SK-N-SH treated with all-trans-retinoic acid at 6 μM for 48 hours (cell line): ENCODE results near the gene EPHA1.

ENCODE experiments used
- ATAC-seq: fragments of 200-7000 bp; cut with Tn5 transposase; 3 replicates; pipeline ENCODE4 v1.9.1; 2020; ENCODE audit warnings: mild to moderate bottlenecking, moderate library complexity
- ARNTL ChIP-seq: fragments of 450-650 bp; formaldehyde crosslinking; IDR thresholded peaks from 2 replicates; pipeline ENCODE4 v1.5.0; 2020; ENCODE audit warnings: low read depth, mild to moderate bottlenecking, moderate library complexity, borderline replicate concordance
- BACH2 ChIP-seq: fragments of 250-450 bp; sonication (Bioruptor Pico); IDR thresholded peaks from 2 replicates; pipeline ENCODE4 v1.9.0; 2021; ENCODE audit warnings: mild to moderate bottlenecking, borderline replicate concordance
- CSDC2 ChIP-seq: fragments of 250-450 bp; sonication (Bioruptor Pico); IDR thresholded peaks from 2 replicates; pipeline ENCODE4 v1.5.0; 2020; ENCODE audit warnings: mild to moderate bottlenecking, moderate library complexity
- ESRRG ChIP-seq: fragments of 250-450 bp; sonication (Bioruptor Pico); IDR thresholded peaks from 2 replicates; pipeline ENCODE4 v1.6.1; 2021; ENCODE audit warnings: mild to moderate bottlenecking
- GLIS3 ChIP-seq: fragments of 250-450 bp; sonication (Bioruptor Pico); IDR thresholded peaks from 2 replicates; pipeline ENCODE4 v1.5.0; 2020; ENCODE audit warnings: mild to moderate bottlenecking, moderate library complexity
- ISL1 ChIP-seq: fragments of 250-450 bp; sonication (Bioruptor Pico); IDR thresholded peaks from 2 replicates; pipeline ENCODE4 v2.1.2; 2022; ENCODE audit warnings: mild to moderate bottlenecking, moderate library complexity
- OSR1 ChIP-seq: fragments of 250-450 bp; sonication (Bioruptor Pico); IDR thresholded peaks from 2 replicates; pipeline ENCODE4 v1.8.0; 2022; ENCODE audit warnings: moderate library complexity, mild to moderate bottlenecking, inconsistent platforms
- PPARA ChIP-seq: fragments of 250-450 bp; sonication (Bioruptor Pico); IDR thresholded peaks from 2 replicates; pipeline ENCODE4 v1.5.0; 2020; ENCODE audit warnings: mild to moderate bottlenecking, borderline replicate concordance
- RARB ChIP-seq: fragments of 250-450 bp; sonication (Bioruptor Pico); IDR thresholded peaks from 2 replicates; pipeline ENCODE4 v1.8.0; 2021; ENCODE audit warnings: mild to moderate bottlenecking, moderate library complexity
- SNAI2 ChIP-seq: fragments of 250-450 bp; sonication (Bioruptor Pico); IDR thresholded peaks from 2 replicates; pipeline ENCODE4 v1.5.0; 2020; ENCODE audit warnings: mild to moderate bottlenecking, moderate library complexity
- TCF4 ChIP-seq: fragments of 250-450 bp; sonication (Bioruptor Pico); IDR thresholded peaks from 2 replicates; pipeline ENCODE4 v1.8.0; 2021; ENCODE audit warnings: mild to moderate bottlenecking, moderate library complexity, borderline replicate concordance
- ZC3H10 ChIP-seq: fragments of 250-450 bp; sonication (Bioruptor Pico); IDR thresholded peaks from 2 replicates; pipeline ENCODE4 v1.5.1; 2021; ENCODE audit warnings: mild to moderate bottlenecking, moderate library complexity
- ZFP30 ChIP-seq: fragments of 450-650 bp; formaldehyde crosslinking; IDR thresholded peaks from 2 replicates; pipeline ENCODE4 v1.5.0; 2022; ENCODE audit warnings: mild to moderate bottlenecking, moderate library complexity
- ZNF565 ChIP-seq: fragments of 450-650 bp; formaldehyde crosslinking; conservative IDR thresholded peaks from 2 replicates; pipeline ENCODE4 v1.5.0; 2020; ENCODE audit warnings: low read depth, mild to moderate bottlenecking, moderate library complexity
- ZNF70 ChIP-seq: fragments of 450-650 bp; formaldehyde crosslinking; IDR thresholded peaks from 2 replicates; pipeline ENCODE4 v1.5.0; 2020; ENCODE audit warnings: mild to moderate bottlenecking, moderate library complexity
- ZNF8 ChIP-seq: fragments of 450-650 bp; formaldehyde crosslinking; IDR thresholded peaks from 2 replicates; pipeline ENCODE4 v1.5.0; 2020; ENCODE audit warnings: mild to moderate bottlenecking, moderate library complexity
- TF ChIP-seq, protein P1 (sequence below): fragments of 250-450 bp; sonication (Bioruptor Pico); IDR thresholded peaks from 2 replicates; pipeline ENCODE4 v1.5.1; 2021; ENCODE audit warnings: mild to moderate bottlenecking, moderate library complexity
- TF ChIP-seq, protein P2 (sequence below): fragments of 250-450 bp; sonication (Bioruptor Pico); IDR thresholded peaks from 2 replicates; pipeline ENCODE4 v1.8.0; 2020; ENCODE audit warnings: mild to moderate bottlenecking, moderate library complexity, borderline replicate concordance
- TF ChIP-seq, protein P3 (sequence below): fragments of 250-450 bp; sonication (Bioruptor Pico); IDR thresholded peaks from 2 replicates; pipeline ENCODE4 v1.8.0; 2021; ENCODE audit warnings: low read depth, mild to moderate bottlenecking, moderate library complexity, borderline replicate concordance
- TF ChIP-seq, protein P4 (sequence below): fragments of 250-450 bp; sonication (Bioruptor Pico); IDR thresholded peaks from 2 replicates; pipeline ENCODE4 v1.5.0; 2020; ENCODE audit warnings: mild to moderate bottlenecking, moderate library complexity
- TF ChIP-seq, protein P5 (sequence below): fragments of 250-450 bp; sonication (Bioruptor Pico); IDR thresholded peaks from 2 replicates; pipeline ENCODE4 v1.5.1; 2020; ENCODE audit warnings: low read depth, mild to moderate bottlenecking, moderate library complexity

EPHA1 gene

DNA sequence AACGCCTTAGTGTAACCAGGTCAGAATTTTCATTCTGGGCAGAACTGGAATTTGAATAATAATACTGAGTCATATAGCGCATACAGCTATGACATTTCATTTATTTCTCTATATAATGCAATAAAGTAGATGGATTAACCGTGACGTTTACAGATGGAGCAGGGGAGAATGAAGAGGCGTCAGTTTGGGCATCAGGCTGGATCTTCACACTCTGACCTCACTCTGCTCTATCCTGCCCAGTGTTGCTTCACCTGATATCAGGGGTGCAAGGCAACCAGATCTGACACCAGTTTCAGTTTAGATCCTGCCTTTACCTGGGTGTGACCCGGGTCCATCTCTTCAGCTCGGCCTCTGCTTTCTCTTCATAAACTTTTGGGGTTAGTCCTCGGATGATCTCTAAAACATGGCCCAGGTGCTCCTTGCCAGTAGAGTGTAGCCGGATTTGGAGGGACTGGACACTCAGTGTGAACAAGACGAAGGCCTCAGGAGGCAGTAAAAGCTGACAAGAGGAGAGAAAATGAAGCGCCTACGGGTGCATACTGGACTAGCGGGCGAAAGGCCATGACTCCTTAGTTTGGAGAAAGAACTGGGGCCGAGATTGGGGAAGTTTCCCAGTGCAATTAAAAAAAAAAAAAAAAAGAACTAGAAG, 28.9 kb downstream of the EPHA1 start:
- no peak for ATAC-seq
- TF ChIP-seq, protein P1, sequence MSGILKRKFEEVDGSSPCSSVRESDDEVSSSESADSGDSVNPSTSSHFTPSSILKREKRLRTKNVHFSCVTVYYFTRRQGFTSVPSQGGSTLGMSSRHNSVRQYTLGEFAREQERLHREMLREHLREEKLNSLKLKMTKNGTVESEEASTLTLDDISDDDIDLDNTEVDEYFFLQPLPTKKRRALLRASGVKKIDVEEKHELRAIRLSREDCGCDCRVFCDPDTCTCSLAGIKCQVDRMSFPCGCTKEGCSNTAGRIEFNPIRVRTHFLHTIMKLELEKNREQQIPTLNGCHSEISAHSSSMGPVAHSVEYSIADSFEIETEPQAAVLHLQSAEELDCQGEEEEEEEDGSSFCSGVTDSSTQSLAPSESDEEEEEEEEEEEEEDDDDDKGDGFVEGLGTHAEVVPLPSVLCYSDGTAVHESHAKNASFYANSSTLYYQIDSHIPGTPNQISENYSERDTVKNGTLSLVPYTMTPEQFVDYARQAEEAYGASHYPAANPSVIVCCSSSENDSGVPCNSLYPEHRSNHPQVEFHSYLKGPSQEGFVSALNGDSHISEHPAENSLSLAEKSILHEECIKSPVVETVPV (CRISPR knock-in tag): no peak
- TF ChIP-seq ZFP30 (CRISPR knock-in tag) (no peak), ZNF8 (no peak), ISL1 (CRISPR knock-in tag) (0 out of 2 replicates have a peak, but pooled peaks have one; percentile 24)

DNA sequence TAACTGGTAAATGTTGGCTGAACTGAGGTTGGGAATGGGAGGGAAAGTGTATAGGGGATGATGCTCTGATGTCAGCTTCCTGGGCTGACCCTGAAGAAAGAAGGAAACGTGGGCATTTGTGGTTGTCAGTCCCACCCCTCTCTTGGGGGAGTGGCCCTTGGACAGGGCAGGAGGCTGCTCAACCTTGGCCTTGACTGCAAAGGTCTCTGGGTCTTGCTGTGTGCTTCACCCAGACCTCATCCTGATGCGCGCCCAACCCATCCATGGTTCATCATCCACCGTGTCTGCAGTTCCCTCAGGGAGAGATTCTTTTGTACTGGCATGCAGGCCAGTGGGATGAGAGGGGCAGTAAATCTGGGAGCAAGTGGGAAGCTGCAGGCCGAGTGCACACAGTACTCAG, 32.3 kb downstream of the EPHA1 start:
- TF ChIP-seq, protein P2, sequence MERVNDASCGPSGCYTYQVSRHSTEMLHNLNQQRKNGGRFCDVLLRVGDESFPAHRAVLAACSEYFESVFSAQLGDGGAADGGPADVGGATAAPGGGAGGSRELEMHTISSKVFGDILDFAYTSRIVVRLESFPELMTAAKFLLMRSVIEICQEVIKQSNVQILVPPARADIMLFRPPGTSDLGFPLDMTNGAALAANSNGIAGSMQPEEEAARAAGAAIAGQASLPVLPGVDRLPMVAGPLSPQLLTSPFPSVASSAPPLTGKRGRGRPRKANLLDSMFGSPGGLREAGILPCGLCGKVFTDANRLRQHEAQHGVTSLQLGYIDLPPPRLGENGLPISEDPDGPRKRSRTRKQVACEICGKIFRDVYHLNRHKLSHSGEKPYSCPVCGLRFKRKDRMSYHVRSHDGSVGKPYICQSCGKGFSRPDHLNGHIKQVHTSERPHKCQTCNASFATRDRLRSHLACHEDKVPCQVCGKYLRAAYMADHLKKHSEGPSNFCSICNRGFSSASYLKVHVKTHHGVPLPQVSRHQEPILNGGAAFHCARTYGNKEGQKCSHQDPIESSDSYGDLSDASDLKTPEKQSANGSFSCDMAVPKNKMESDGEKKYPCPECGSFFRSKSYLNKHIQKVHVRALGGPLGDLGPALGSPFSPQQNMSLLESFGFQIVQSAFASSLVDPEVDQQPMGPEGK: no peak
- TF ChIP-seq GLIS3 (CRISPR knock-in tag): no peak
- ATAC-seq: no peak

DNA sequence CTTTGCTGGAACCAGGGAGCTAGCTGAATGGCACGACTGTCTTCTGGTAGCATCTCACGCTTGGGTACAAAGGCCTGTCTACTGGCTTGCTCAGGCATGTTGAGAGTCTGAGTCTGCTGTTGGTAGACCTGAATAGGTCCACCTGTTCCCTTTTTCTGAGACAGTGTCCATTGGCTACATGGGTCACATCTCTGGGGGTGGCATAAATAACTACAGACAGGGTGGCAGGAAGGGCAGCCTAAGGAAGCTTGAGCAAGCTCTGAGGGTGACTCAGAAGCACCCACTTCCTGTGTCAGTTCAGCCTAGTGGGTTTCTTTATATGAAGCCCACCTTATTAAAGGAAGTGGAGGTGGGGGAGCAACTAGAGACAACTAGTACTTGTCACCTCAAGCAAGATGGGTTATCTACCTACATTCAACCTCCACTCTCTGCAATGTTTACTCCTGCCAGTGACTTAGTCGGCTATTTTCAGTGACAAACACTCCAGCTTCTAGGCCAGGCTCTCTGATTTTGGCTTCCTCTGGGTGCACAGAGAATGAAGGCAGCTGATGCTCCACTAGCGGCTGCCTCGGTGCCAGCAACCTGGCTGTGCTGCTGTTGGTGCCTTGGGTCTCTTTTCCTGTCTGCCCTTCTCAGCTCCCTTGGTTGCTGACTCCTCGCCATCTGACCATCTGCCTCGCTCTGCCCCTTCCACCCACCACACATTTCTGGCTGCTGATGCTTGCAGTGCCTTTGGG, 33.2 kb downstream of the EPHA1 start:
- peak; percentile 1; the same call in 2 of the 3 replicates for ATAC-seq
- no peak for TF ChIP-seq ESRRG (CRISPR knock-in tag)
- no peak for TF ChIP-seq ZNF565 (CRISPR knock-in tag)
- TF ChIP-seq, protein P3, sequence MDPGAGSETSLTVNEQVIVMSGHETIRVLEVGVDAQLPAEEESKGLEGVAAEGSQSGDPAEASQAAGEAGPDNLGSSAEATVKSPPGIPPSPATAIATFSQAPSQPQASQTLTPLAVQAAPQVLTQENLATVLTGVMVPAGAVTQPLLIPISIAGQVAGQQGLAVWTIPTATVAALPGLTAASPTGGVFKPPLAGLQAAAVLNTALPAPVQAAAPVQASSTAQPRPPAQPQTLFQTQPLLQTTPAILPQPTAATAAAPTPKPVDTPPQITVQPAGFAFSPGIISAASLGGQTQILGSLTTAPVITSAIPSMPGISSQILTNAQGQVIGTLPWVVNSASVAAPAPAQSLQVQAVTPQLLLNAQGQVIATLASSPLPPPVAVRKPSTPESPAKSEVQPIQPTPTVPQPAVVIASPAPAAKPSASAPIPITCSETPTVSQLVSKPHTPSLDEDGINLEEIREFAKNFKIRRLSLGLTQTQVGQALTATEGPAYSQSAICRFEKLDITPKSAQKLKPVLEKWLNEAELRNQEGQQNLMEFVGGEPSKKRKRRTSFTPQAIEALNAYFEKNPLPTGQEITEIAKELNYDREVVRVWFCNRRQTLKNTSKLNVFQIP (CRISPR knock-in tag): no peak
- TF ChIP-seq BACH2: no peak
- TF ChIP-seq ZNF70 (CRISPR knock-in tag): no peak
- TF ChIP-seq RARB (CRISPR knock-in tag): no peak
- no peak for TF ChIP-seq ZC3H10
- TF ChIP-seq ARNTL: no peak
- TF ChIP-seq ISL1 (CRISPR knock-in tag): no peak

DNA sequence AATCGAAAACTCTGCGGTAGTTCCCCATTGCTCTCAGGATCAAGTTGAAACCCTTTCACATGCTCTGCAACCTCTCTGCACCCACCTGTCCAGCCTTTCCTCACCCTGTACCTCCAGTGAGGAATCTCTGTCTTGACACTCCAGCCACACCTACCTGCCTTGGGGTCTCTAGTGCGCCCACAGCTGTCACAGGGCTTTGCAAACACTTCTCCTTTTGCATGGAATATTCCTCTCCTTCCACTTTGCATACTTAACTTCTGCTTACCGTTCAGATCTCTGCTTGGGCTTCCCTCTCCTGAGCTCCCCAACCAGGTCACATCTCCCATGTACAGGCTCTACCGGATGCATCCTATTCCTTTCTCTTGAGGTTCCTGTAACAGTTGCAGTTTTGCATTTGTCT, 34.1 kb downstream of the EPHA1 start:
- TF ChIP-seq SNAI2 (CRISPR knock-in tag) (no peak), ZNF8 (no peak), RARB (CRISPR knock-in tag) (no peak), ZNF70 (CRISPR knock-in tag) (no peak), GLIS3 (CRISPR knock-in tag) (no peak), CSDC2 (CRISPR knock-in tag) (no peak), OSR1 (CRISPR knock-in tag) (no peak), ISL1 (CRISPR knock-in tag) (no peak), ARNTL (no peak), ZC3H10 (no peak), BACH2 (no peak), ZFP30 (CRISPR knock-in tag) (no peak), TCF4 (no peak), PPARA (CRISPR knock-in tag) (no peak), ZNF565 (CRISPR knock-in tag) (no peak)
- TF ChIP-seq, protein P1 (CRISPR knock-in tag): no peak
- TF ChIP-seq, protein P2: no peak
- TF ChIP-seq, protein P4, sequence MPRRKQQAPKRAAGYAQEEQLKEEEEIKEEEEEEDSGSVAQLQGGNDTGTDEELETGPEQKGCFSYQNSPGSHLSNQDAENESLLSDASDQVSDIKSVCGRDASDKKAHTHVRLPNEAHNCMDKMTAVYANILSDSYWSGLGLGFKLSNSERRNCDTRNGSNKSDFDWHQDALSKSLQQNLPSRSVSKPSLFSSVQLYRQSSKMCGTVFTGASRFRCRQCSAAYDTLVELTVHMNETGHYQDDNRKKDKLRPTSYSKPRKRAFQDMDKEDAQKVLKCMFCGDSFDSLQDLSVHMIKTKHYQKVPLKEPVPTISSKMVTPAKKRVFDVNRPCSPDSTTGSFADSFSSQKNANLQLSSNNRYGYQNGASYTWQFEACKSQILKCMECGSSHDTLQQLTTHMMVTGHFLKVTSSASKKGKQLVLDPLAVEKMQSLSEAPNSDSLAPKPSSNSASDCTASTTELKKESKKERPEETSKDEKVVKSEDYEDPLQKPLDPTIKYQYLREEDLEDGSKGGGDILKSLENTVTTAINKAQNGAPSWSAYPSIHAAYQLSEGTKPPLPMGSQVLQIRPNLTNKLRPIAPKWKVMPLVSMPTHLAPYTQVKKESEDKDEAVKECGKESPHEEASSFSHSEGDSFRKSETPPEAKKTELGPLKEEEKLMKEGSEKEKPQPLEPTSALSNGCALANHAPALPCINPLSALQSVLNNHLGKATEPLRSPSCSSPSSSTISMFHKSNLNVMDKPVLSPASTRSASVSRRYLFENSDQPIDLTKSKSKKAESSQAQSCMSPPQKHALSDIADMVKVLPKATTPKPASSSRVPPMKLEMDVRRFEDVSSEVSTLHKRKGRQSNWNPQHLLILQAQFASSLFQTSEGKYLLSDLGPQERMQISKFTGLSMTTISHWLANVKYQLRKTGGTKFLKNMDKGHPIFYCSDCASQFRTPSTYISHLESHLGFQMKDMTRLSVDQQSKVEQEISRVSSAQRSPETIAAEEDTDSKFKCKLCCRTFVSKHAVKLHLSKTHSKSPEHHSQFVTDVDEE (CRISPR knock-in tag): no peak
- TF ChIP-seq, protein P5, sequence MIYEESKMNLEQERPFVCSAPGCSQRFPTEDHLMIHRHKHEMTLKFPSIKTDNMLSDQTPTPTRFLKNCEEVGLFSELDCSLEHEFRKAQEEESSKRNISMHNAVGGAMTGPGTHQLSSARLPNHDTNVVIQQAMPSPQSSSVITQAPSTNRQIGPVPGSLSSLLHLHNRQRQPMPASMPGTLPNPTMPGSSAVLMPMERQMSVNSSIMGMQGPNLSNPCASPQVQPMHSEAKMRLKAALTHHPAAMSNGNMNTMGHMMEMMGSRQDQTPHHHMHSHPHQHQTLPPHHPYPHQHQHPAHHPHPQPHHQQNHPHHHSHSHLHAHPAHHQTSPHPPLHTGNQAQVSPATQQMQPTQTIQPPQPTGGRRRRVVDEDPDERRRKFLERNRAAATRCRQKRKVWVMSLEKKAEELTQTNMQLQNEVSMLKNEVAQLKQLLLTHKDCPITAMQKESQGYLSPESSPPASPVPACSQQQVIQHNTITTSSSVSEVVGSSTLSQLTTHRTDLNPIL (CRISPR knock-in tag): no peak
- ATAC-seq: no peak
